LoVo (cell line): ENCODE results near the gene ANKS6.

ENCODE experiments used
- DNase-seq: peaks from one replicate; pipeline ENCODE4 v3.0.0-alpha.2; 2016; ENCODE audit warnings: low spot score

The ANKS6 gene

DNA sequence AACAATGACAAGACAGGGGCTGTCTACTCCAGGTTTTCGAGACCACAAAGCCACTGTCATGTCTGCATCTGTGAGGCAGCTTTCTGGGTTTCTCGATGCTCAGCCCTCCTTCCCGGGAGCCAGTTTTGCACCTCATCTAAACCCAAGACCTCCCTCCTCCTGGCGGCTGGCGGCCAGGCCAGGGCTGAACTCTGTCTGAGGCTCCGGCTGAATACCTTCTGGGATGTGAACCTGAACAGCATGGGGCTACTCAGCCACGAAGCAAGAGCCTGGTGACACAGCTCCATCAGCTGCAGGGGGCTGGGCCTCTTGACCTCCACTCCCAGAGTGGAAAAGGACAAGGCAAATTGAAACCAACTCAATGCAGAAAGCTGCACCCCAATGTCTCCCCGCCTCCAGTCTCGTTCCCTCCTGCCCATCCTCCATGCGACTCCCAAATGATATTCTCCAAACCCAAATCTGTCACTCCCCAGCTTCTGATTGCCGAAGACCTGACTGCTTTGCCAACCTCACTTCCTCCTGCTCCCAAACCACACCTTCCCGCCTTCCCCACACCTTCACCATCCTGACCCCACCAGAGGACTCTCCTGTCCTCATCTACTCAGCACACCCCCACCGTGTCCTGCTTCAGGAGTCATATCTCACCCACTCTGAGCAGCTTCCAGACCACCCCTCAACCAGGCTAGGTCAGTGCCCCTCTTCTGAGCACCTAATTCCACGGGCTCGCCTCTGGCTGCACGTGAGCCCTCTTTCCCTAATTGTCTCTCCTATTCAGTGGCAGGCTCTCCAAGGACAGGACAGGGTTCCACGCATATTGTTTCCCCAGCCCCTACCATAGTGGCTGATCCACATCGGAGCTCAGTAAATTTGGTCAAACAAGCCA, 4.5 kb downstream of the ANKS6 start:
- DNase-seq: no peak

DNA sequence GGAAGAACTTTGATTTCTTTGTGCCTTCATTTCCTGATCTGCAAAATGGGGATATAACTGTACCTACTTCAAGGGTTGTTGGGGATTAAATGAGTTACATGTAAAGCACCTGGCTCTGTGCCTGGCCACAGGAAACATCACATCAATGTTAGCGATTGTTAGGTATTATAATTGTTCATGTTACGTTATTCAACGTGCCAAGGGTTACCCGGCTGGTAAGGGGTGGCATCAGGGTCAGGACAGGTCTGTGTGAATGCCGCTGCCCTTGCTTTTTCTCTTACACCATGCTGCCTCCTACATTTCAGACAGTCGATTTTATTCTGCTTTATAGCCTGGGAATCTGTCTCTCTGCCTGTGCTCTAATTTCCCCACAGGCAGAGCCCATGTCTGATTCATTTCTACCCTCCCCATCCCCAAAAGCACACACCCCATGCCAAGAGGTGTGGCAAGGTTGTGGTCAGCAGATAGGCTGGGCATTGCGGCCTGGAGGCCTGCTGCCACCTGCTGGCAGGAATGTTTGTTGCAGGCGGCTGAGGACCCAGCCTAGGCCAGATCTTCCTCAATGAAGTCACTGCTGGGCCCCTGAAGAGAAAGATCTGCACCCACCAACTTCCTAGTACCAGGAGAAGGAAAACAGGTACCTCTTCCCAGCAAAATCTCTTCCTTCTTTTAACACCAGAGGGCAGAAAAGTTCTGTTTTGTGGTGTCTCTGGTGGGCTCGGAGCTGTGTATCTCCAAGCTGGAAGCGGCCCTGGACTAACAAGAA, 5.3 kb downstream of the ANKS6 start:
- peak; percentile 88 for DNase-seq

DNA sequence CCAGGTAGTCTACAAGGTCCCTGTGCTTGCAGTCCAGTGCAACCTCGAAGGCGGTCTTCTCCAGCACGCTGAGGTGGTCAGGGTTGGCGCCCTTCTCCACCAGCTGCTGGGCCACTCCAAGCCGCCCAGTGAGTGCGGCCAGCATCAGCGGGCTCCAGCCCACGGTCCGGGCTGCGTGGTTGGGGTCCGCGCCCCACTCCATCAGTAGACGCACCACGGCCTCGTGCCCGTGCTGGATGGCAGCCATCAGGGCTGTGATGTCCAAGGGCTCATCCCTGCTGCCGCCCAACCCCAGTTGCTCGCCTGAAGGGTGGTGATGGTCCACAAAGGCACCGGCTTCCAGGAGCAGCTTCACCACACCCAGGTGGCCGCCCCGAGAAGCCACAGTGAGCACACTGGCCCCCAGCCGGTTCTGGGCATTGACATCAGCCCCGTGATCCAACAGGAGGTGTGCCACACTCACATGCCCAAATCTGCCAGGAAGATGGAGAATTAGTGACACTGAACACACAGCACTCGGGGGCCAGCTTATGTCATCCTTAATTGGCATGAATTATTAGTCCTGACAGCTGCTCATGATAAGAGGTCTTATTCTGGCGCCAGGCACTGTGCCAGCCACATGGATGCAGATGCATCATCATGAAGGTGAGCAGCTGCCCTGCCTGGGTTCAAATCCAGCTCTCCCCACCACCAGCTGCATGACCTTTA, 6.1 kb downstream of the ANKS6 start:
- DNase-seq: no peak

DNA sequence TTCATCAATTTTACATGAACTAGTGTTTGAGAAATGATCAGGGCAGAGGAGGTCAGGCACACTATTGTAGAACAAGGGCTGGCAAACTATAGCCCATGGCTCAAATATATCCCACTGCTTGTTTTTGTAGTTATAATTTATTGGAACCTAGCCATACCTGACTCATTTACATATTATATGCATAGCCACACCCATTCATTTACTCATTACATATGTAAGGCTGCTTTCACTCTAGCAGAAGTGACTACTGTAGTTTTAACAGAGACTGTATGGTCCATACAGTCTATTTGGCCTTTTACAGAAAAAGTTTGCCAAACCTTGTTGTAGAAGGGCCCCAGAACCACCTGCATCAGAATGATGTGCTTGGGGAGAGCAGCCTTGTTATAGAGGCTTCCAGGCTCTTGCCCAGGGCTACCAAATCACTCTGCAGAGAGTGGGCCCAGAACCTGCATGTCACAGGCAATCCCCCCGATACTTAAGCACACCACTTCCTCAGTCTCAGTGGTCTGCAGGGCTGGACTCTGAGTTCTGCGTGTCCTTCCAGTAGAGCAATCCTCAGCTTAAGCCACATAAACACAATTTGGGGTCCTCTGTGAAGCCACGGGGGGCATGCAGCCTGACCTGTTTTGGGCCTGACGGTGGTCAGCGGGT, 6.7 kb downstream of the ANKS6 start:
- no peak for DNase-seq

DNA sequence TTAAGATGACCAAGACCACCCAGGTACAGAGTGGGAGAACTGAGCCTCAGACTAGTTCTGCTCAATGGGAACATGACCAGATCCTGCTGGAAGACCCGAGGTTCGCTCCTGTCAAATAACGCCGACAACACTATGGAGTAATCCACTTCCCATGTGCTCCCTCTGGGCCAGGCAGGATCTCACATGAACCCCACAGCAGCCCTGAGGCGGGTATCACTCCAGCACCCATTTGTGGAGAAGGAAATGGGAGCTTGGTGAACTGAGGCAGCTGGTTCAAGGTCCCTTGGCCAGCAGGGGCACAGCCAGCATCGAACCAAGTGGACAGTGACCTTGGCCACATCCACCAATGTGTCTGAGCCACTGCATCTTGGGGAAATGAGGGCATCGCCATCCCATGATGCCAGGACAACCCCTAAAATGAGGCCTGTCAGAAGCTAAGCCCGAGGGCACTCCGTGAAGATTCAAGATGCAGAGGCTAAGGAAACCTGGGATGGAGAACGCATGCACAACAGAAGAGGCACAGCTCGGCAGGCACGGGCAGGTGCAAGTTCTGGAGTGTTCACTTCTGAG, 8.5 kb downstream of the ANKS6 start:
- no peak for DNase-seq

DNA sequence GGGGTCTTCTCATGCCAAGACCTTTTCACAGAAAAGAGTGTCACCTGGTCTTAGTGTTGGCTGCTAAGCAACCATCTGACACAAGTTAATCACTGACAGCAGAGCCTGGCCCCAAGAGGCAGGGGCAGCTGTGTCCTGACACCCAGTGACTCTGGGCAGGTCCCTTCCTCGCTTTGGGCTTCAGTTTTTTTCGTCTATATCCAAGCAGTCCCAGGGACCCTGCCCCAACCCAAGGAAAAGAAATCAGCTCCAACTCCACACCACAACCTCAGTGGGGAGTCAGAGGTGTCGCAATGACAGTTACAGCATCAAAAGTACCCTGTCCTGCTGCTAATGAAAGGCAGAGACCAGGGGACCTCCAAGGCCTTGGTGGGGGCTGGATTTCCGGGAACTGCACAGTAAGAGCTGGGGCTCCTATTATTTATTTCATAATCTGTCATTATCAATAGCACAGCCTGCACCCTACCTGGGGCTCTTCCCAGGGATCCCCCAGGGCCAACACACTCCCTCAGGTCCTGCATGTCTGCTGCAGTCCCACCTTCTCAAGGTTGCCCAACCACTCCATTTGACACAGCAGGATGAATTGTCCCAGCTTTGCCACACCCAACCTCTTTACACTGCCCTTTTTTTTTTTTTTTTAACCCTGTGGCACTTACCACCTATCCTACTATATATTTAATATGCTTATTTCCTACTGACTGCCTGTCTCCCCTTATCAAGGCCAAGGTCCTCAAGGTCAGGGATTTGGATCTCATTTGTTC, 9.4 kb downstream of the ANKS6 start:
- no peak for DNase-seq

DNA sequence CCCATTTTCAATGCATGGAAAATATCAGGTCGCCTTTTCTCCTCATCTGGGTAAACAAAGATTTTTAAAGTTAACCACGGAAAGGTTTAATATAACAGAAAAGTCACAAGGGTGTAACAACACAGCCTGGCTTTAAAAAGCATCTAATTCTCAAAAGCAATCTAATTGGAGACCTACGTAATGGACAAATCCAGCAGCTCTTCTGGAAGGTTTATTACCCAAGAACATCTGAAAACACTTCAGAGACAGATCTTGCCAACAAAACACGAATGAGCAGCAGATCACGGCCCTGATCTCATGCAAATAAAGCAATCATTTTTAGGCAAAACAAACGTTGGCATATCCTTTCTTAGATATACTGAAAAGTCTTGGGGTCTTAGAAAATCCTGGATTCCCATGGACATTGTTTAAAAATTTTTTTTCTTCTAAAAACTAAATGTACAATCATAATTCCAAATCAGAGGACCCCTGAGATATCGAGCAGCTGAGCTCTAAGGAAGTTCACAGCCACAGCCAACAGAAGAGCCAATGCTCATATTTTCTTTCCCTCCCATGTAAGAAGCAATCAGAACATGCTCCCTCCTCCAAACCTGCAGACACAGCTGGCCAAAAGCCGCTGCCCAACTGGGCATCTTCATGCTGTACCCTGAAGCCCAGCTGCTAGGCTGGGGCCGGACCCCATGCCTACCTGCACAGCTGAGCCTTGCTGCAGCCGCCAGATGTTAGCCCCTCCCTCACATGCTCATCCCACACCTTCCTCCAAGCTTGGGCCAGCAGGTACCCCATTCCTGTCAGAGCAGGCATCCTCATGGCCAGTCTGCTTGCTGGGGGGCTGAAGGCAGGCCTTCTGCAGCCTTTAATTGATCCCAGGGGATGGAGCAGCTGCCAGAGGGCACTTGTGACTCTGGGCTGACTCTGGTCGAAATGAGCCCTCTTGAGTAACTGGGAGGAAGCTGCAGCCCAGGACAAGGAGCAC, 11.2 kb downstream of the ANKS6 start:
- no peak for DNase-seq

DNA sequence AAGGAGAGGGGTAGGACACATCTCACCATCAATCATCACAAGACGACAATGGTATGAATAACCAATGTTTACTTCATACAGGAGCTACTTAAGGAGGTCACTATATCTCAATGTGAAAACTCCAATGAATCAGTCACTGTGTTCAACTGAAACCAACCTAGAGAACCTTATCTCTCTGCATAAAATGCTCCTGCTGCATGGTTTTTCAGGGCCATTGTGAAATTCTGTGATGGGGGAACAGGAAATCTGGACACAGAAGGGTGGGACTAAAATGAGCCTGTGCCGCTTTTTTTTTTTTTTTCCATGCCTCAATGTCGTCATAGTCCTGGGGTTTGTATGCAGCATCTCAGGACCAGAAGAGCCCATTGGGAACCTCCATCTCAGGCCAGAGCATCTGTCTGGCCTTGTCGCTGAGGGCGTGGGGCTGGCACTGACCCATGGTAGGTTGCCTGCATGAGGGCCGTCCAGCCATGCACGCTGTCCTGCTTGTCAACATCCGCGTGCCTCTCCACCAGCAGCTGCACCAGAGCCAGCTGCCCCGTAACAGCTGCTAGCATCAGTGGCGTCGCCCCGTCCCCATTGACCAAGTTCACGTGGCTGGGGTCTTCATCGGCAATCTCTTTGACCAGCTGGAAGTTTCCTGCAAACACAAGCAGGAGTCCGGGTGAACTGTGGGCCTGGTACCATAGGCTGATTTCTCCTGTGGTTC, 12.7 kb downstream of the ANKS6 start:
- no peak for DNase-seq

DNA sequence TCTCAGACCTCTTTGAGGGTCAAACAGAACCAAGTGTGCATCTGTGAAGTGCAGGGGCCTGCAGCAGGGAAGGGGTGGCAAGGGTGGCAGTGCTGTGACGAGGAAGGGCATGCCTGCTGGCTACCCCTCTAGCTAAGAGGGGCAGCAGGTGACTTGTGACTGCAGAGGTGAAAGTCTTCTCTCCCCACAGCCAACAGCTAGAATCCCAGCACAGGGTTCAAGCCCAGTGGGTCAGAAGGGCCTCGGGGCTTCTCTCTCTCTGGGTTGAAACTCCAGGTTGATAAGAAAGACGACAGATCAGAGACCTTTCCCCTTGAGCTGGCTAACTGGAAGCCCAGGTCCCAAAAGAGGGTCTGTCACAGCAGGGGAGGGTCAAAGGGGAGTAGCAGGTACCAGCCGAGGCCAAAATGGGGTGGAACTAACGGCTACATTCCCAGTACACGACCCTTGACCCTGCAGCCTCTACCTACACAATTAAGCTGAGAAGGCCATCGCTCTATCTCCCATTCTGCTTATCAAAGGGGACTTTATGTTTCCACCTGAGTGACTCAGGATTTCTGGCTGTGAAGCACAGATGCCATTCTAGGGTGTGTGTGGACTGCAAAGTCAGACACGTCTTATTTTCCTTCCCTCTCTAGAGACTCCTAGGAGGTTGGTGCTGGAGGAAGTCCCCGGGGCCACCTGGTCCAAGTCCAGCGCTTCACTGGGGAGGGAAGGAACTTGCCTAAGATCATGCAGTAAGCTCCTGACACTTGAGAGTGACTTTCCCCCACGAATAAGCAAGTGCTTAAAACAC, 14.6 kb downstream of the ANKS6 start:
- peak; percentile 92 for DNase-seq

DNA sequence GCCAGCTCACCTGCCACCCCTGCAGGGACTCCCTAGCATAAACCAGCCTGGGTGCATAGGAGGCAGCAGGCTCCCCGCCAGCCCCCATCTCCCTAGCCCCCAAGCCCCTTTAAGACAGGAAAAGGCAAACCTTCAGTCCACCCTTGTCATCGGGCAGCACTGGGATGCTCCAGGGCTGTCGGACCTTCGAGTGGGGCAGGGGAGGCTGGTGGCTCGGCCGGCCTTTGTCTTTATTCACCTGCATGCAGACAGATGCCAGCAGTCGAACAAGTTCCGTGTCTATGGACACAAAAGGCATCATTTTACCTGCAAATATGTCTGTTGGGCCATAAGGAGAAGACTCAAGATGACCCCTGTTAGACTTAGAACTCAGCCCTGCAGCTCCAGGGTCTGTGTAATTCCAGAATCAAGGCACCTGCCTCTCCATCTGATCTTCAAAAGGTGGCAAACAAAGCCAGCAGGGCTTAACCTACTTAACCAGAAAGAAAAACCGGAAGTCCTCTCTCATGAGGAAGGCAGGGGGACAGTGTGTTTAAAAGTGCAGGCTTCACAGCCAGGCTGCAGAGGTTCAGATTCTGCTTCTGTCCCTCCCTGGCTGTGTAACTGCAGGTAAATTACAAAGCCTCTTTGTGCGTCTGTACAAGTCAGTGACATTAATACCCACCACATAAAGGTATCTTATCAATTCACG, 16.2 kb downstream of the ANKS6 start:
- no peak for DNase-seq

DNA sequence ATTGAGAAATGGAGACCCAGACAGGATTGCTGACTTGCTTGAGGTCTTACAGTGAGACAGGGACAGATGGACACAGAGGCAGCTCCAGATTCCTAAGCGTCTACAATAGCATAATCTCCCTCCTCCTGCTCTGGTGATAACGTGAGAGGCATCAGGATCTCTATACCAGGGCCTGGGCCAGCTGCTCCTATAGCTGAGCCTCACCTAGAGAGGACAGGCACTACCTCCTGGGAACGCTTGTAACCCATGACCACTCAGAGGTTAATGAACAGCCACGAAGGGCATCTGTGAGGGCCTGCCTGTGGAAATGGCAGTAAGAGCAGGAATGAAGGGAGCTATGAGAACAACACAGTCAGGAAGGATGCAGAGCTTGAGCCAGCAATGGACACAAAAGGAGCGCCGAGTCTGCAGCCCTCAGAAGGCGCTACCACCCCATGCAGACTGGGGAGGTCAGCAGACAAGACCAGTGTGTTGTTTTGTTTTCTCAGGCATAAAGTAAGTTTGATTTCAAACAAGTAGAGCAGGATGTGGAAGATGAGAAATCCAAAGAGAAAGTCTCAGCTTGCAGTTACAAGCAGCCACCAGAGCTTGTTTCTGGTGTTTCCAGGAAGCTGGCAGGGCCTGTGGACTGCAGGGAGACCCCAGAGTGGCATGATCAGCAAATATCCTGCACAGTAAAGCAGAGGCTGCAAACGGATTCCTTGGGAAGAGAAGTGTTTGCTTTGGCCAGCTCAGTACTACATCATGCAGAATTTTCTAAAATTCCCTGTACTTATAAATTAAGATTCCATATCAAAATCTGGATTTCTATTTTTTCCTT, 17.4 kb downstream of the ANKS6 start:
- no peak for DNase-seq

DNA sequence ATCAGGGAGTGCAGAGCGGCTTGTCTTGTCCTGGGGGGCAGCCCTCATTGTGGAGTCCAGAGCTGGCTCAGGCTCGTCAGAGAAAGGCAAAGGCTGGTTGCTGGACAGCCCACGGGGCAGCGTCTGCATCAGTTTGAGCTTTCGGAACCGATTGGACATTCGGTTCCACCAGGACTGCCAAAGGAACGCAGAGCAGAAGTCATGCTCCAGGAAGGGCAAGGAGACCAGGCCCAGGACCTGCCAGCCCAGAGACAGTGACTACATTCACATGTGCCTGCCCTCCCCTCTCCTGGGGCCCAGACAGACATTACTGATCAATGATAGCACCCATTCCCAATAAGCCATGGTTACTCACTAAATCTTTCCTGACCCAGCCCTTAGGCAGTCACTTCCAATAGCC, 18.1 kb downstream of the ANKS6 start:
- no peak for DNase-seq

DNA sequence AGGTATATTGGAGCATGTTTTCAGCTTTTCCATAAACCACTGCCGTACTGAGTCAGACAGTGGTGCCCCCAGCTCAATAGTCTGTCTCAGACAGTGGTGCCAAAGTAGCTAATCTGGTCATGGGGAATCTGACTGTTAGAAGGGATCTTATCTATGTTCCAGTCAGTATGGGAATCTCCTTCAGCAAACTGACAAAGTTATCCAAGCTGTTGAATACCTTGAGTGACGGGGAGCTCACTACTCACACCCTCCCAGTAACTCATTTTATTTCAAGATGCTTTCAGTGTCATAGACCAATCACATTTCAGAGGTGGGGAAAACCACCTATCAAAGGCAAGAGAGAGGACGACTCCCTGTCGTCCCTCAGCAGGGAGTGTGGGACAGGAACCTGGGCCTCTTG, 18.7 kb downstream of the ANKS6 start:
- DNase-seq: no peak

DNA sequence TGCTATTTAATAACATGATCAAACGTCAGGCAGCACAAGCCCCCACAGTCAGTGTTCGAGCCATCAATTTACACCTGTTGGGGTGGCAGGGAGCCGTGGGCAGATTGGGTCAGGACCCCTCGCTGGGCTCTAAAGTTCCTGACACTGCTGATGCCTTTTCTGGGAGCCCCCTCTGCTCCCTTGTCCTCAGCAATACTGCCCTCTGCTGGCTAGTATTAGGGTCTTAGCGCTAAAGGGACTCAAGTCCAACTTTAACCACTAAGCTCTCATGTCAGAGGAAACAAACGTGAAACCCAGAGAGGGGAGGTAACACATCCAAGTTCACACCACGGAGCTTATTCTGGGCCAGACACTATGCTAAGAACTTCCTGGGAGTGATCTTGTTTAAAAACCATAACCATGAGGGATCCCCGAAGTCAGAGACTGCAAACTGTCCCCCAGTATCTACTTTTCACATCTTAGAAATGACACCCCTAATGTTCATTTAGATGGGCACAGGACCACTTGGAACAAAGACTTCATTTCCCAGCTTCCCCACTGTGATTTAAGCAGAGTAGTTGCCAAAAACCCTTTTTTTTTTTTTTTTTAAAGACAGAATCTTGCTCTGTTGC, 20.4 kb downstream of the ANKS6 start:
- peak; percentile 16 for DNase-seq

DNA sequence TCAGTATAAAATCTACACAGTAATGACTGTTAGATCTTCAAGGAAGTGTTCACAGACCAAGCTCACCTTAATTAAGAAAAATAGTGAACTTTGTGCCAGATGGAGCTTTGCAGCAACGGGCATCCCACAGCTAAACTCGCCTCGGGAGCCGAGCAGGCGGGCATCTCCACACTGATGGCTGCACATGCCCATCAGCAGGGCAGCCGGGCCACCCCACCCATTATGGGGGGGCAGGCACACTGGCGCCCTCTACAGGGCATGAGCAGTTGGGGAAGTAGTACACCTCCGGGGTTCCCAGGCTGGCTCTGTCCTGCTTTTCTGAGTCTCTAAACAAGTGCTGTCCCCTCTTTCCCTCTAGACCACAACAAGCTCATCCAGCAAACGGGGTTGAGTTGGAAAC, 21.6 kb downstream of the ANKS6 start:
- DNase-seq: no peak

DNA sequence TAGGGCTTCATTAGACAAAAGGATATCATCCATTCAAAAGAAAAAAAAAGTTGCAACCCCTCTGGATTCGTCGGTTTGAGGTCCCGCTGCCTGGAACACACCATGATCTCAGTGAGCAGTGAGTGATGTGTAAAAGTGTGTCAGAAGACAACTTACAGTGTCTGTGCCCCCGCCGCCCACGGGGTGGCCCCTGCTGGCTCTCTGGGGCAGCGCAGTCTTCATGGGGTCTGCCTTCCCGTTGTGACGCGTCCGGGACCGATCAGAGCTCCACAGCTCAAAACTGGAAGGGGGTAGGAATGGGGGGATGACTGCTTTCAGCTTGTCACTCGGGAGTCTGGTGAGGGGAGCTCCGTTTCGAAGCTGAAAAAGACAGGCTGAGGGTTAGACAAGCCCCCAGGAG, 22.6 kb downstream of the ANKS6 start:
- DNase-seq: no peak
